HG02840 (cell line): Measurements from ENCODE around the gene CCDC112.
"Not testable (repeated sequence)": the region's sequence is repeated elsewhere in the genome, so short reads cannot be mapped to it uniquely, and the experiment has no call there.

Experiments used
- ATAC-seq: cut with Tn5 transposase; IDR thresholded peaks from one replicate; pipeline ENCODE4 v1.9.1; 2021; ENCODE audit warnings: mild to moderate bottlenecking, moderate library complexity, moderate number of reproducible peaks; ENCODE audit not compliant: unreplicated experiment, low FRiP score

The CCDC112 gene

GRCh38 chr5:115296124-115297022 lies at the start of gene CCDC112:
Gene CCDC112, minus strand, starts transcription at chr5:115296654. Its CDS starts 111 bp downstream, at chr5:115296543.
- peak; percentile 74 for ATAC-seq

- ATAC-seq: no peak
Measured at GRCh38 chr5:115345344-115345743, 48.9 kb upstream of the CCDC112 start.

GRCh38 chr5:115343855-115344254 lies 47.4 kb upstream of the CCDC112 start:
- no peak for ATAC-seq

GRCh38 chr5:115342590-115343377 lies 46.3 kb upstream of the CCDC112 start:
- no peak for ATAC-seq

- no peak for ATAC-seq
Measured at GRCh38 chr5:115341745-115342144, 45.3 kb upstream of the CCDC112 start.

- no peak for ATAC-seq
Measured at GRCh38 chr5:115338851-115339250, 42.4 kb upstream of the CCDC112 start.

- ATAC-seq: no peak
Measured at GRCh38 chr5:115337882-115338281, 41.4 kb upstream of the CCDC112 start.

- ATAC-seq: no peak
Measured at GRCh38 chr5:115336964-115337363, 40.5 kb upstream of the CCDC112 start.

- no peak for ATAC-seq
Measured at GRCh38 chr5:115336201-115336720, 39.8 kb upstream of the CCDC112 start.

- ATAC-seq: no peak
Measured at GRCh38 chr5:115335301-115335700, 38.8 kb upstream of the CCDC112 start.

- ATAC-seq: no peak
Measured at GRCh38 chr5:115333164-115333563, 36.7 kb upstream of the CCDC112 start.

GRCh38 chr5:115330830-115331229 lies 34.4 kb upstream of the CCDC112 start:
- ATAC-seq: no peak

GRCh38 chr5:115329475-115329874 lies 33.0 kb upstream of the CCDC112 start:
- ATAC-seq: no peak

- not testable (repeated sequence) for ATAC-seq
Measured at GRCh38 chr5:115328617-115329274, 32.3 kb upstream of the CCDC112 start.

GRCh38 chr5:115325296-115325959 lies 29.0 kb upstream of the CCDC112 start:
- ATAC-seq: no peak

- no peak for ATAC-seq
Measured at GRCh38 chr5:115324021-115324420, 27.6 kb upstream of the CCDC112 start.

- ATAC-seq: no peak
Measured at GRCh38 chr5:115322729-115323128, 26.3 kb upstream of the CCDC112 start.

- ATAC-seq: no peak
Measured at GRCh38 chr5:115321309-115321708, 24.9 kb upstream of the CCDC112 start.

GRCh38 chr5:115320515-115320914 lies 24.1 kb upstream of the CCDC112 start:
- no peak for ATAC-seq

GRCh38 chr5:115320006-115320405 lies 23.6 kb upstream of the CCDC112 start:
- no peak for ATAC-seq
